OCI-LY7 (cell line): ENCODE measurements around the gene LDLRAD1. TPM values are rescaled to one million over a fixed set of nuclear protein-coding genes. Genes with fewer than 3 reads are reported as not detected.

ENCODE experiments used
- BruUV-seq: library from RNA; stranded (reverse); fragments of 400-500 nt; replicated peaks from 2 replicates; lab custom pipeline; 2021; lab: Mats Ljungman, UMichigan
- CTCF ChIA-PET: fragments of 300-600 bp; sonication (Branson Sonifier 250); formaldehyde crosslinking; loops from one replicate; lab custom pipeline; 2022; ENCODE audit warnings: antibody characterized with exemption; ENCODE audit not compliant: unreplicated experiment; lab: Charles Lee
- POLR2A ChIA-PET: fragments of 300-600 bp; sonication (Branson Sonifier 250); formaldehyde crosslinking; loops from one replicate; lab custom pipeline; 2022; ENCODE audit warnings: antibody characterized with exemption; lab: Charles Lee
- DNase-seq: peaks from one replicate; pipeline ENCODE4 v3.0.0-alpha.2; 2015; ENCODE audit warnings: low spot score
- H2AFZ ChIP-seq: fragments of 200-600 bp; sonication (generic), shearing (Covaris generic); 2 replicates; pipeline ENCODE4 v1.6.1; 2014; ENCODE audit warnings: mild to moderate bottlenecking, antibody characterized with exemption, low read length, moderate library complexity
- H3K27ac ChIP-seq: fragments of 200-600 bp; sonication (generic); 2 replicates; pipeline ENCODE4 v1.5.1; 2014; ENCODE audit warnings: mixed run types, low read depth, mild to moderate bottlenecking, moderate library complexity, low read length, inconsistent platforms; ENCODE audit not compliant: poor library complexity, severe bottlenecking
- H3K36me3 ChIP-seq: fragments of 200-600 bp; sonication (generic); 2 replicates; pipeline ENCODE4 v1.6.1; 2014; ENCODE audit warnings: mild to moderate bottlenecking, antibody characterized with exemption, low read length, moderate library complexity, mixed read lengths; ENCODE audit not compliant: insufficient read depth
- H3K4me1 ChIP-seq: fragments of 200-600 bp; sonication (generic); 2 replicates; pipeline ENCODE4 v1.5.1; 2014; ENCODE audit warnings: mild to moderate bottlenecking, low read length; ENCODE audit not compliant: insufficient read depth, poor library complexity, severe bottlenecking
- H3K4me2 ChIP-seq: fragments of 200-600 bp; sonication (generic); 2 replicates; pipeline ENCODE4 v1.6.1; 2014; ENCODE audit warnings: mild to moderate bottlenecking, low read length
- H3K4me3 ChIP-seq: fragments of 200-600 bp; sonication (generic); 2 replicates; pipeline ENCODE4 v1.5.1; 2014; ENCODE audit warnings: mild to moderate bottlenecking, low read depth, low read length; ENCODE audit not compliant: poor library complexity, severe bottlenecking
- H3K79me2 ChIP-seq: fragments of 200-600 bp; sonication (generic); 2 replicates; pipeline ENCODE4 v1.6.1; 2016; ENCODE audit warnings: low read depth, mild to moderate bottlenecking, low read length, moderate library complexity, mixed read lengths; ENCODE audit not compliant: insufficient read depth
- H3K9me2 ChIP-seq: fragments of 200-600 bp; sonication (generic); 2 replicates; pipeline ENCODE4 v1.6.1; 2016; ENCODE audit warnings: mild to moderate bottlenecking, low read length, mixed read lengths; ENCODE audit not compliant: insufficient read depth
- H3K9me3 ChIP-seq: fragments of 200-600 bp; sonication (generic); 2 replicates; pipeline ENCODE4 v1.6.1; 2014; ENCODE audit warnings: mild to moderate bottlenecking, mixed run types, low read length, mixed read lengths
- H4K20me1 ChIP-seq: fragments of 200-600 bp; sonication (generic); 2 replicates; pipeline ENCODE4 v1.6.1; 2014; ENCODE audit warnings: mild to moderate bottlenecking, antibody characterized with exemption, low read length, moderate library complexity, mixed read lengths; ENCODE audit not compliant: insufficient read depth
- EZH2phosphoT487 ChIP-seq: fragments of 200-600 bp; sonication (generic); IDR thresholded peaks from 2 replicates; pipeline ENCODE4 v1.6.1; 2018; ENCODE audit warnings: low read depth, borderline replicate concordance, mild to moderate bottlenecking, mixed run types, antibody characterized with exemption, low read length, moderate library complexity, mixed read lengths
- intact Hi-C: fragments of 100-400 bp; cut with micrococcal nuclease; formaldehyde crosslinking; loops from one replicate; pipeline ENCODE4 v1.10.0; 2022; ENCODE audit not compliant: unreplicated experiment
- total RNA-seq, 2 experiments: library from RNA; depleted of rRNA in 1 of 2; stranded (reverse); fragments of >200 nt in 1 of 2; shearing (Covaris generic) in 1 of 2; gene quantifications; 2 replicates each; pipeline ENCODE4 v1.2.3, GENCODE V29; 2014 to 2022
- TF ChIP-seq, protein P1 (sequence below): fragments of 200-600 bp; sonication (generic); conservative IDR thresholded peaks from 2 replicates; pipeline ENCODE4 v1.5.1; 2014; ENCODE audit warnings: mild to moderate bottlenecking, antibody characterized with exemption, low read length, moderate library complexity, mixed read lengths

Gene LDLRAD1
- total RNA-seq, 2 experiments from 2014 or later: not detected

- Histone ChIP-seq H3K9me2 (no peaks in the 10 kb centered on the region), H3K9me3 (no peaks in the 10 kb centered on the region), H3K36me3 (peaks cover 71% of the 10 kb centered on the region), H4K20me1 (no peaks in the 10 kb centered on the region), H3K4me2 (no peak overlapping the region), H3K79me2 (no peaks in the 10 kb centered on the region), H3K4me3 (no peak overlapping the region), H2AFZ (no peak overlapping the region), H3K27ac (no peak overlapping the region), H3K4me1 (no peaks in the 10 kb centered on the region)
- POLR2A ChIA-PET: interaction anchor here (0.6 kb wide), 1 partner anchor 175 kb away, joined by 4 read pairs; no protein-coding TSS in a partner anchor
- no peak for DNase-seq
- TF ChIP-seq EZH2phosphoT487: no peak
- TF ChIP-seq, protein P1, sequence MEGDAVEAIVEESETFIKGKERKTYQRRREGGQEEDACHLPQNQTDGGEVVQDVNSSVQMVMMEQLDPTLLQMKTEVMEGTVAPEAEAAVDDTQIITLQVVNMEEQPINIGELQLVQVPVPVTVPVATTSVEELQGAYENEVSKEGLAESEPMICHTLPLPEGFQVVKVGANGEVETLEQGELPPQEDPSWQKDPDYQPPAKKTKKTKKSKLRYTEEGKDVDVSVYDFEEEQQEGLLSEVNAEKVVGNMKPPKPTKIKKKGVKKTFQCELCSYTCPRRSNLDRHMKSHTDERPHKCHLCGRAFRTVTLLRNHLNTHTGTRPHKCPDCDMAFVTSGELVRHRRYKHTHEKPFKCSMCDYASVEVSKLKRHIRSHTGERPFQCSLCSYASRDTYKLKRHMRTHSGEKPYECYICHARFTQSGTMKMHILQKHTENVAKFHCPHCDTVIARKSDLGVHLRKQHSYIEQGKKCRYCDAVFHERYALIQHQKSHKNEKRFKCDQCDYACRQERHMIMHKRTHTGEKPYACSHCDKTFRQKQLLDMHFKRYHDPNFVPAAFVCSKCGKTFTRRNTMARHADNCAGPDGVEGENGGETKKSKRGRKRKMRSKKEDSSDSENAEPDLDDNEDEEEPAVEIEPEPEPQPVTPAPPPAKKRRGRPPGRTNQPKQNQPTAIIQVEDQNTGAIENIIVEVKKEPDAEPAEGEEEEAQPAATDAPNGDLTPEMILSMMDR: no peak
- intact Hi-C loops: no loop called here
- CTCF ChIA-PET: interaction anchor here (0.6 kb wide), 1 partner anchor 75 kb away, joined by 3 read pairs; the partner anchor contains the start of gene YIPF1
- no TSS peak for BruUV-seq
Measured at GRCh38 chr1:53964109-53964508, 53.9 kb downstream of the LDLRAD1 start.

DNA sequence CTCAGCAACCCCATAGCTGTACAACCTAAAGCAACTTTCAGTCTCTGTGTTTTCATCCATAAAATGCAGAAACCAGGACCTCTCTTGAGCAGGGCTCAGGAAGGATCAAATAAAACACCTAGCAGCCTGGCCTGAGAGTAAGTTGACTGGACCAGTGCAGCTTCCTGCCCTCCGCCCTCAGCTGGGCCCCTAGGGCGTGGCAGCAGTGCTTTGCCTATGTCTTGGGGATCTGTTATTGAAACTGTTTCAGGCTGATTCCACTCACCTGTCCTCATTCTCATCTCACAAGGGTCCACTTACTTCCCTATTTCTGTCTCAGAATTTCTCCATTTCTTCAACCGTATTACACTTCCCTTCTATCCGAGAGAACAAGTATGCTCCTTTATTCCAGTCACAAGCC is 54.5 kb downstream of the LDLRAD1 start:
- DNase-seq: peak; percentile 9
- H3K4me3 ChIP-seq: no peak overlapping the region
- TF ChIP-seq, protein P1: no peak
- TF ChIP-seq EZH2phosphoT487: no peak
- no TSS peak for BruUV-seq
- peaks cover 69% of the 10 kb centered on the region for H3K36me3 ChIP-seq
- POLR2A ChIA-PET: interaction anchor here (0.6 kb wide), 2 partner anchors 174 to 575 kb away, joined by 4 to 5 read pairs; no protein-coding TSS in a partner anchor
- no peaks in the 10 kb centered on the region for H3K9me3 ChIP-seq
- H3K4me1 ChIP-seq: no peaks in the 10 kb centered on the region
- H3K79me2 ChIP-seq: no peaks in the 10 kb centered on the region
- H3K9me2 ChIP-seq: no peaks in the 10 kb centered on the region
- no peaks in the 10 kb centered on the region for H4K20me1 ChIP-seq
- no peak overlapping the region for H2AFZ ChIP-seq
- H3K4me2 ChIP-seq: no peak overlapping the region
- H3K27ac ChIP-seq: no peak overlapping the region
- CTCF ChIA-PET: no interaction called here
- intact Hi-C loops: no loop called here

- Histone ChIP-seq H3K36me3 (peaks cover 62% of the 10 kb centered on the region), H3K9me3 (no peaks in the 10 kb centered on the region), H3K27ac (no peak overlapping the region), H3K4me2 (no peak overlapping the region), H3K4me1 (no peaks in the 10 kb centered on the region), H3K4me3 (no peak overlapping the region), H3K9me2 (no peaks in the 10 kb centered on the region), H4K20me1 (no peaks in the 10 kb centered on the region), H3K79me2 (no peaks in the 10 kb centered on the region), H2AFZ (no peak overlapping the region)
- ChIA-PET POLR2A (no interaction called here), CTCF (no interaction called here)
- intact Hi-C loops: no loop called here
- TF ChIP-seq EZH2phosphoT487: no peak
- TF ChIP-seq, protein P1: no peak
- DNase-seq: no peak
- no TSS peak for BruUV-seq
Measured at GRCh38 chr1:53962395-53962794, 55.6 kb downstream of the LDLRAD1 start.
